ENCODE measurements around the gene SSBP4.

DNA sequence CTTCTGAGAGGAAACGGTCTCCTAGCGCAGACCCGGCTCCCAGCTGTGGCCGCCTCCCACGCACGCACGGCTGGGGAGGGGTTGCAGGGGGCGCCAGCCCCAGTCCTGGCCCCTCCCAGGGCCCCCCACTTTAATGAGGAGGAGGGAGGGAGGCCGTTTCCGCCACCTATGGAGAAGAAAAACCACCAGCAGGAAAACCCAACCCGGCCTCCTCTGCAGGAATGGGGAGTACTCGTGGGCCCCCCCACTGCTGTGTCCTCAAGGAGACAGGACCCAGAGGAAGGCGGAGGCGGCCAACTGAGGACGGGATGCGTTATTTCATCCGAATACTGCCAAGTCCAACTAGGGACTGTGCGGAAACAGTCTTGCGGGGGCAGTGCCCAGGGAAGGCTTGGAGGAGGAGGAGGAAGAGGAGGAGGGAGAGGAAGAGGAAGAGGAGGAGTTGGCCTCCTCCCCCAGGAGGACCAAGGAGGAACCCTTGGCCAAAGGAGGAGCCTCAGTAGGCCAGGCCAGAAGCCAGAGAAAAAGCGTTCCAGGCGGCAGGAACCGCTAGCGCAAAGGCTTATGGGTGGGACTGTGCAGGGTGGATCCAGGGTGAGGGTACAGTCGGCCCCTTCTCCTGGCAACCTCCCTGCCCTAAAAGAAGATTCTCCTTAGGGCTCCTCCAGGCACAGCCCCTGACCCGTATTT lies 3.9 kb upstream of the SSBP4 start:
- TF ChIP-seq EZH2 (IDR thresholded peaks at IDR 0.05; ENCODE audit: low read length, missing control alignments), result no peak
- no peak for TF ChIP-seq CTCF (conservative IDR thresholded peaks at IDR 0.05 in 1 of 2, IDR thresholded peaks at IDR 0.05 in 1 of 2; ENCODE audit: low read depth in 1 of 2, low read length in 2 of 2)
